HG03460 (cell line): ENCODE results near the gene GRAMD1A.
"Not testable (repeated sequence)": the region's sequence is repeated elsewhere in the genome, so short reads cannot be mapped to it uniquely, and the experiment has no call there.

Source experiments
- ATAC-seq: cut with Tn5 transposase; IDR thresholded peaks from one replicate; pipeline ENCODE4 v1.9.1; 2021; ENCODE audit not compliant: unreplicated experiment

GRAMD1A gene

DNA sequence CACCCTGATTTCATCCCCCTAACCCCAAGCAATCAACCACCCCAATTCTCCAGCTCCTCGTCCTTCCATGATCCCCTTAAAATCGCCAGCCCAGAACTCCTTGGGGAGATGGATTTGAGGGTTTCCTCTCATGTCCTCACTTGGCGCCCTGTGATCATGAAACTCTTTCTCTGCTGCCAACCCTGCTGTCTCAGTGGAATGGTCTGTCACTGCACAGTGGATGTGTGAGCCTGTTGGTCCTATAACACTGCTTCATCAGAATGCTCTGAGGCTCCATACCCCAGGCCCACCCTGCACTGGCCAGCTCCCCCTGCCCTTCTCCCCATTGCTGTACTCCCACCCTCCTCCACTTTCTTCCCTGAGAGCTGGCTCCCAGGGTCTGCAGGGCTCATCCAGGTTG lies 23.5 kb upstream of the GRAMD1A start:
- no peak for ATAC-seq

- ATAC-seq: no peak
These were observed 20.1 kb upstream of the GRAMD1A start for GRCh38 chr19:34979819-34980640.

DNA sequence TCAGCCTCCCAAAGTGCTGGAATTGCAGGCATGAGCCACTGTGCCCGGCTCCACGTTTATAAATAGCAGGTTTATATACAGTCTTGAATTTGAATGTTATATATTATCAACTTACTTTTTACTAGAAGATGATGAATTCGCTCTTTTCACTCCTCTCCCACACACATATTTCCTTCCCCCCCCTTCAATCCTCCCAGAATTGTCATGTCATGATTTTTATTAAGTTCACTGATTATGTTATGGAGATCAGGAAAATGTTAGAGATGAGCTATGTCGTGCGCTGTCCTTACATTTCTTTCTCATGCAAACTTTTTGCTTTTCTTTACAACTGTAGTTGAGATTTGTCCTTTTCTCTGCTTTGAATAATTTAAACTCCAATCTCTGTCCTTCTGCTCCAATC lies 17.8 kb upstream of the GRAMD1A start:
- ATAC-seq: no peak

- ATAC-seq: no peak
These were observed 16.3 kb upstream of the GRAMD1A start for GRCh38 chr19:34983786-34984185.

- ATAC-seq: no peak
These were observed 15.8 kb upstream of the GRAMD1A start for GRCh38 chr19:34984287-34984686.

GRCh38 chr19:34985249-34986022 lies 14.7 kb upstream of the GRAMD1A start:
- no peak for ATAC-seq

DNA sequence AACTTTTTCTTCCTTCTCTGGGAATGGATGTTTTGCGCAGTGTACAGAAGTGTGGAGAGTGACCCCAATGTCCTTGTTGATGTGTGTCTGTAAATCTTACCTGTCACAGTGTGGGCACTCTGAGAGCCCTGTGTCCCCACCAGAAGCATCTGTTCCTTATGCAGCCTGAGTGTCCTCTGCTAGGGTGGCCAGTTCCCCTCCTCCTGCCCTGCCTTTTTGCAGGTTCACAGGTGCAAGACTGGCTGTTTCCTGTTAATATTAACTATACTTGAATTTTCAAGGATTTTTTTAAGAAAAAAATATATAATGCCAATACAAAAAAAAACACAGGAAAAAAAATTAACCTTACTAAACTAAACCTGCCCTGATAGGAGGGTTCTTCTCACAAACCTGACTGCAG lies 12.0 kb upstream of the GRAMD1A start:
- no peak for ATAC-seq

DNA sequence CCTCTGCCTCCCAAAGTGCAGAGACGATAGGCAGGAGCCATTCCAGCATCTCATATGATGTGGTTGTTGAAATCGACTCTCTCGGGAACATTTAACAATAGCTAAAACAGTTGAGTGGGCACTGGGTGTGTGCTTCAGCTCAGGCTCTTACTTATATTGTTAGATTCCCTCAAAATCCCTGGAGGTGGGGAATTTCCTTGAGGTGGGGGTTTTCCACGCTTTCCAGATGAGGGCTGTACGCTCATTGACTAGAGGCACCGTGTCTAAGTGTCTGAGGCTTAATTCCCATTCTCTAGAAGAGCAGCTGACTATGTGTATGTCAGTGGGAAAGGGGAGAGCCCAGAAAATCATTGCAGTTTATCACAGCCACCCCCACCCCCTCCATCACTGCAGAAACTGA lies 10.8 kb upstream of the GRAMD1A start:
- ATAC-seq: no peak

DNA sequence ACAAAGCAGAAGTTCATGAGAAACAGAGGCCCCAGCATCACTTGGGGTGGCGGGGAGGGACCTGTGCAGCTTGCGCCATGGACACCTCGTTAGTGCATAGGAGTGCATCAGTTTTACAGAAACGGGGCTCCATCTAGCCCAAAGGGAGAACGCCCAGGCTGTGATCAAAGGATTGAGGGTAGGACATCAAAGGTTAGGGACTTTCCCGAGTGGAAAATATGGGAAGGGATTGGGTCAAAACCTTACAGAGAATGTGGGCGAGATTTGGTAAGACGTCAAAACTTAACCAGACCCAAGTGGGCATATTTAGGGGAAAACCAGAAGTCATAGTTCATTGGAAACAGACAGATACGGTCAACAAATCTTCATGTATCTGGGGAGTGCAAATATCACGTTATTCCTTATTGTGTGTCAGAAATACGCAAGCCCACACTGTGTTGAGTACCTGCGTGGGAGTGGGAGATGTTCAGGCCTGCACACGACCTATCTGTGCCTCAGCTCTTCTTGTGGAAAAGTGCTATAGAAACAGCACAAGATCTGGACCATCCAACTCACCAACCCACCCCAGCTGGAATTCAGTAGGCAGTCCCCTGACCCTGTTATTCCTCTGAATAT lies 9.4 kb upstream of the GRAMD1A start:
- no peak for ATAC-seq

DNA sequence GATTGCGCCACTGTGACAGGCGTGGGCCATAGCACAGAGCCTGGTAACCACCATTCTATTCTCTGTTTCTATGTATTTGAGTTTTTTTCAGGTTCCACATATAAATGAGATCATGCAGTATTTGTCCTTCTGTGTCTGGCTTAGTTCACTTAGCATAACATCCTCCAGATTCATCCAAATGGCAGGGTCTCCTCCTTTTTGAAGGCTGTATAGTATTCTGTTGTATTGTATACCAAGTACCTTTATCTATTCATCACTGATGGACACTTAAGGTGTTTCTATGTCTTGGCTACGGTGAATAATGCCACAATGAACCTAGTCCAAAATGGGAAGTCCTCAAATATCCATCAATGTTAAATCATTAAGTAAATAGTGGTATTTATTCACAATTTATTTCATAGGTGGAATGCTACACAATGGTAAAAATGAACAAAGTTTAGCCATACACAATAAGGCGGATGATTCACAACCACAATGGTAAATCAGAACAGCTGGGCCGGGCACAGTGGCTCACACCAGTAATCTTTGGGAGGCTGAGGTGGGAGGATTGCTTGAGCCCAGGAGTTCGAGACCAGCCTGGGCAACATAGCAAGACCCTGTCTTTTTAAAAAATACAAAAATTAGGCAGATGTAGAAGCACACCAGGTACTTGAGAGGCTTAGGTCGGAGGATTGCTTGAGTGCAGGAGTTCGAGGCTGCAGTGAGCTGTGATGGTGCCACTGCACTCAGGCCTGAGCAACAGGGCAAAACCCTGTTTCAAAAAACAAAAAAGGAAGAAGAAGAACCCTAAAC lies 8.4 kb upstream of the GRAMD1A start:
- no peak for ATAC-seq

DNA sequence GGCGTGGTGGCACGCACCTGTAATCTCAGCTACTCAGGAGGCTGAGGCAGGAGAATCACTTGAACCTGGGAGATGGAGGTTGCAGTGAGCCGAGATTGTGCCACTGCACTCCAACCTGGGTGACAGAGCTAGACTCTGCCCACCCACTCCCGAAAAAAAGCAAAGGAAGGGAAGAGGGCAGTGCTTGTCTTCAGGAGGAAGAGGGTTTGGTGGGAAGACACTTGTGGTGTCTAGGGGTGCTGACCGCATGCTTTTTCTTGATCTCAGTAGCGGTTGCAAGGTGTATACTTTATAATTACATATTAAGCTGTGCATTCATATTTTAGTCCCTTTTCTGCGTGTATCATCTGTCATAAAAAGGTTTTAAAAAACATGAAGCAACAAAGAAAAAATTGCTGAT lies 7.5 kb upstream of the GRAMD1A start:
- not testable (repeated sequence) for ATAC-seq

GRCh38 chr19:34994286-34994642 lies 5.9 kb upstream of the GRAMD1A start:
- ATAC-seq: no peak

DNA sequence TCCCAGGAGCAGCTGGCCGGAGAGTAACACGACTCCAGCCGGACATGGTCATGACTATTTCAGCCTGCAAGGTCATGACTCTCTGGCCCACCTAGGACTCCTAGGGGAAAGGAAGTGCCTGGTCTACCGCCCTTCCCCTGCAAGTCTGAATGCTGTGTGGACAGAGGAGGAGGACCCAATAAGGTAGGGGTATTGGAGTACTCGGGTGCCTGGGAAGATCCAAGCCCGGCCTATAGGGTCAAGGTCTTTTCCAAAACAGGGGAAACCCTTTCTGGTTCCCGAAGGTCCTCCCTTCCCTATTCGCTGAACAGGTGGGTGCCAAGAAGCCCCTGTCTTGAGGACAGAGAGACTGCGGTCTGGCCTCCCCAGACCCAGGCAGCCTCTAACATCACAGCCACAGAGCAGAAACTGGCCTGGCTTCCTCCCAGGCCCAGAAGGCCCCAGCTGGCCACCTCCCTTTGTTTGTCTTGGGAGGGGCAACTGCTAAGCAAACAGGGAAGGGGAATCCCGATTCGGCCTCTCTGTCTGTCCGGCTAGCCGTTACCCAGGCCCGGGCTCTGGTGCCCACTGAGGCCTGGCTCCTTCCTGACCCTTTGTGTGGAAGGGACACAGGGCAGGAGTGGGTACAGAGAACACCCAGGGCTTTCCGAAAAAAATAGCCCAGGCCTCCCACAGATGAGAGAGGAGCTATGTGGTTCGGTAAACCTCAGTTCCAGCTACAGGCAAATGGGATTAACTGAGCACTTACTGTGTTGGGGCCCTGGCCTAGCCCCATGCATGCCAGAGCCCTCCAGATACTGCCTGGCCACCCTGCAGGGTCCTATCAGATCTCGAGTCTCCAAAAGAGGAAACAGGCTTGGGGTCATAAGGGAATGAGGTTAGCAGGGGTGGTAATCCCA lies 5.2 kb upstream of the GRAMD1A start:
- ATAC-seq: no peak

DNA sequence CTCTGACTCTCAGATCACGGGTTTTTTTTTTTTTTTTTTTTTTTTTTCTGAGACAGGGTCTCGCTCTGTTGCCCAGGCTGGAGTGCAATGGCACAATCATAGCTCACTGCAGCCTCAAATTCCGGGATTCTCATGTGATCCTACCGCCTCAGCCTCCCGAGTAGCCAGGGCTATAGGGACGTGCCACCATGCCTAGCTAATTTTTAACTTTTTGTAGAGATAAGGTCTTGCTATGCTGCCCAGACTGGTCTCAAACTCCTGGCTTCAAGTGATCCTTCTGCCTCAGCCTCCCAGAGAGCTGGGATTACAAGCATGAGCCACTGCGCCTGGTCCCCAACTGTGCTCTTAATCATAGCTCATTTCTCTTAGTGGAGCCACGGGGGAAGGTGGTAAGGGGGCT lies 4.6 kb upstream of the GRAMD1A start:
- ATAC-seq: no peak

GRCh38 chr19:34997071-34997617 lies 3.0 kb upstream of the GRAMD1A start:
- ATAC-seq: no peak

GRCh38 chr19:34998224-34998623 lies 1.9 kb upstream of the GRAMD1A start:
- not testable (repeated sequence) for ATAC-seq

- no peak for ATAC-seq
These were observed 1.2 kb upstream of the GRAMD1A start for GRCh38 chr19:34998777-34999497.

GRCh38 chr19:35000338-35000646 lies 169 bp downstream of the GRAMD1A start:
- peak; percentile 1 for ATAC-seq
